ENCODE data around the gene SF3B1.
A peak's percentile ranks its signal among the peaks of the same experiment; 100 is the strongest.
"Not testable (repeated sequence)": the region's sequence is repeated elsewhere in the genome, so short reads cannot be mapped to it uniquely, and the experiment has no call there.

Gene SF3B1

GRCh38 chr2:197450935-197451358, 16.1 kb upstream of the SF3B1 start:
- not testable (repeated sequence) for ATAC-seq, H3K27me3 Mint-ChIP-seq, H3K4me3 Mint-ChIP-seq, DNase-seq, H3K27ac Mint-ChIP-seq, H3K9me3 Mint-ChIP-seq
- H3K4me1 Mint-ChIP-seq: peaks cover 20% of the 10 kb centered on the region

GRCh38 chr2:197450465-197450864, 15.6 kb upstream of the SF3B1 start:
- H3K9me3 Mint-ChIP-seq: no peaks in the 10 kb centered on the region

GRCh38 chr2:197446844-197447243, 12.0 kb upstream of the SF3B1 start:
- Mint-ChIP-seq H3K4me1 (peaks cover 8% of the 10 kb centered on the region), H3K27ac (no peak overlapping the region)
- no peak for DNase-seq

More at GRCh38 chr2:197450465-197450864, 15.6 kb upstream of the SF3B1 start:
- no peak overlapping the region for H3K27ac Mint-ChIP-seq
- H3K4me1 Mint-ChIP-seq: peaks cover 20% of the 10 kb centered on the region
- no peaks in the 10 kb centered on the region for H3K27me3 Mint-ChIP-seq
- ATAC-seq (no peak), DNase-seq (no peak)
- H3K4me3 Mint-ChIP-seq: no peak overlapping the region

GRCh38 chr2:197445746-197446145, 10.9 kb upstream of the SF3B1 start:
- no peaks in the 10 kb centered on the region for H3K27me3 Mint-ChIP-seq
- H3K4me1 Mint-ChIP-seq: no peaks in the 10 kb centered on the region
- H3K4me3 Mint-ChIP-seq: no peak overlapping the region
- ATAC-seq (no peak), DNase-seq (no peak)
- no peaks in the 10 kb centered on the region for H3K9me3 Mint-ChIP-seq
- no peak overlapping the region for H3K27ac Mint-ChIP-seq

More at GRCh38 chr2:197446844-197447243, 12.0 kb upstream of the SF3B1 start:
- H3K4me3 Mint-ChIP-seq: no peak overlapping the region
- ATAC-seq: no peak
- no peaks in the 10 kb centered on the region for H3K27me3 Mint-ChIP-seq
- H3K9me3 Mint-ChIP-seq: no peaks in the 10 kb centered on the region

GRCh38 chr2:197442857-197443256, 8.0 kb upstream of the SF3B1 start:
- ATAC-seq (no peak), DNase-seq (no peak)
- H3K4me3 Mint-ChIP-seq: no peak overlapping the region
- no peaks in the 10 kb centered on the region for H3K4me1 Mint-ChIP-seq
- H3K27ac Mint-ChIP-seq: no peak overlapping the region
- H3K27me3 Mint-ChIP-seq: no peaks in the 10 kb centered on the region
- H3K9me3 Mint-ChIP-seq: no peaks in the 10 kb centered on the region

GRCh38 chr2:197437380-197437779, 2.6 kb upstream of the SF3B1 start:
- Mint-ChIP-seq H3K9me3 (no peaks in the 10 kb centered on the region), H3K27me3 (no peaks in the 10 kb centered on the region), H3K4me3 (no peak overlapping the region), H3K4me1 (peaks cover 16% of the 10 kb centered on the region), H3K27ac (no peak overlapping the region)
- no peak for ATAC-seq
- DNase-seq: no peak

GRCh38 chr2:197435598-197436420, 981 bp upstream of the SF3B1 start:
- no peak for ATAC-seq
- Mint-ChIP-seq H3K9me3 (no peaks in the 10 kb centered on the region), H3K4me1 (peaks cover 32% of the 10 kb centered on the region), H3K27me3 (no peaks in the 10 kb centered on the region), H3K4me3 (peak overlapping the region; percentile 85 to 91), H3K27ac (peak overlapping the region; percentile 99 to 100)
- no peak for DNase-seq

GRCh38 chr2:197433780-197434438, 919 bp downstream of the SF3B1 start:
- H3K9me3 Mint-ChIP-seq: no peaks in the 10 kb centered on the region
- peaks cover 51% of the 10 kb centered on the region for H3K4me1 Mint-ChIP-seq
- DNase-seq (no peak), ATAC-seq (no peak)
- H3K27me3 Mint-ChIP-seq: no peaks in the 10 kb centered on the region
- peak overlapping the region; percentile 85 to 91 for H3K4me3 Mint-ChIP-seq
- H3K27ac Mint-ChIP-seq: peak overlapping the region; percentile 99 to 100

GRCh38 chr2:197432527-197432926, 2.3 kb downstream of the SF3B1 start:
- H3K27me3 Mint-ChIP-seq, H3K9me3 Mint-ChIP-seq, ATAC-seq, DNase-seq: not testable (repeated sequence)
- H3K27ac Mint-ChIP-seq: peak overlapping the region in 1 of 2 donors; percentile 19
- peak overlapping the region; percentile 78 to 91 for H3K4me3 Mint-ChIP-seq
- H3K4me1 Mint-ChIP-seq: peaks cover 58% of the 10 kb centered on the region

- H3K4me3 Mint-ChIP-seq: peak overlapping the region; percentile 78 to 91
- no peaks in the 10 kb centered on the region for H3K27me3 Mint-ChIP-seq
- peaks cover 62% of the 10 kb centered on the region for H3K4me1 Mint-ChIP-seq
- ATAC-seq: no peak
- no peaks in the 10 kb centered on the region for H3K9me3 Mint-ChIP-seq
- DNase-seq: no peak
- peak overlapping the region; percentile 52 to 87 for H3K27ac Mint-ChIP-seq
These were observed 3.0 kb downstream of the SF3B1 start for GRCh38 chr2:197431858-197432257.

GRCh38 chr2:197427986-197428385, 6.8 kb downstream of the SF3B1 start:
- H3K27ac Mint-ChIP-seq: no peak overlapping the region
- no peak overlapping the region for H3K4me3 Mint-ChIP-seq
- no peaks in the 10 kb centered on the region for H3K27me3 Mint-ChIP-seq

GRCh38 chr2:197426723-197427603, 7.9 kb downstream of the SF3B1 start:
- Mint-ChIP-seq H3K4me3 (peak overlapping the region; percentile 13 to 16), H3K27me3 (no peaks in the 10 kb centered on the region), H3K27ac (peak overlapping the region in 1 of 2 donors; percentile 54), H3K4me1 (peaks cover 74% of the 10 kb centered on the region), H3K9me3 (no peaks in the 10 kb centered on the region)
- ATAC-seq (no peak), DNase-seq (no peak)

More at GRCh38 chr2:197427986-197428385, 6.8 kb downstream of the SF3B1 start:
- no peak for ATAC-seq
- DNase-seq: no peak
- Mint-ChIP-seq H3K9me3 (no peaks in the 10 kb centered on the region), H3K4me1 (peaks cover 81% of the 10 kb centered on the region)

- peak overlapping the region in 1 of 2 donors; percentile 7 for H3K4me3 Mint-ChIP-seq
These were observed 9.3 kb downstream of the SF3B1 start for GRCh38 chr2:197425550-197425949.

GRCh38 chr2:197423307-197423706, 11.5 kb downstream of the SF3B1 start:
- Mint-ChIP-seq H3K9me3 (no peaks in the 10 kb centered on the region), H3K27ac (peak overlapping the region in 1 of 2 donors; percentile 48), H3K27me3 (no peaks in the 10 kb centered on the region), H3K4me1 (peaks cover 49% of the 10 kb centered on the region), H3K4me3 (no peak overlapping the region)
- ATAC-seq (no peak), DNase-seq (no peak)

More at GRCh38 chr2:197425550-197425949, 9.3 kb downstream of the SF3B1 start:
- Mint-ChIP-seq H3K4me1 (peaks cover 64% of the 10 kb centered on the region), H3K27ac (no peak overlapping the region), H3K9me3 (no peaks in the 10 kb centered on the region), H3K27me3 (no peaks in the 10 kb centered on the region)
- no peak for DNase-seq
- ATAC-seq: no peak

- H3K4me1 Mint-ChIP-seq: peaks cover 28% of the 10 kb centered on the region
- no peak overlapping the region for H3K27ac Mint-ChIP-seq
- H3K9me3 Mint-ChIP-seq: no peaks in the 10 kb centered on the region
- DNase-seq (no peak), ATAC-seq (no peak)
- no peaks in the 10 kb centered on the region for H3K27me3 Mint-ChIP-seq
- no peak overlapping the region for H3K4me3 Mint-ChIP-seq
These were observed 15.4 kb downstream of the SF3B1 start for GRCh38 chr2:197419438-197419837.

Measured in stimulated activated naive CD8-positive, alpha-beta T cell treated with anti-CD3 and anti-CD28 coated beads, Interleukin-15, amount 100 ng/mL, for 72 hours (primary cell).